Mesothelial cell of epicardium (in vitro differentiated cells): ENCODE data around the gene RAD51D. TPM values are rescaled to one million over a fixed set of nuclear protein-coding genes. Genes with fewer than 3 reads are reported as not detected.

Experiments used
- DNase-seq, 2 experiments: peaks; one replicate each; pipeline ENCODE4 v3.0.0; 2021; ENCODE audit warnings: low spot score in 2 of 2; ENCODE audit not compliant: unreplicated experiment in 2 of 2
- H3K27ac Mint-ChIP-seq: 2 replicates; pipeline ENCODE4 v1.8.0; 2021; ENCODE audit warnings: mixed read lengths
- H3K27me3 Mint-ChIP-seq: 2 replicates; pipeline ENCODE4 v1.8.0; 2021; ENCODE audit warnings: low read depth, mixed read lengths
- H3K36me3 Mint-ChIP-seq: 2 replicates; pipeline ENCODE4 v1.8.0; 2021; ENCODE audit warnings: mixed read lengths
- H3K4me1 Mint-ChIP-seq: 2 replicates; pipeline ENCODE4 v1.8.0; 2021; ENCODE audit warnings: mixed read lengths
- H3K4me3 Mint-ChIP-seq: 2 replicates; pipeline ENCODE4 v1.8.0; 2021; ENCODE audit warnings: mild to moderate bottlenecking, moderate library complexity, mixed read lengths
- H3K9me3 Mint-ChIP-seq: 2 replicates; pipeline ENCODE4 v1.8.0; 2021; ENCODE audit warnings: mixed read lengths
- total RNA-seq: library from RNA; stranded (reverse); gene quantifications from 3 replicates; pipeline ENCODE4 v1.2.1, GENCODE V29; 2021
- TF ChIP-seq, protein P1 (sequence below): fragments of 200-600 bp; sonication (generic); IDR thresholded peaks from one replicate; pipeline ENCODE4 v1.5.0; 2021; ENCODE audit warnings: antibody characterized with exemption; ENCODE audit not compliant: unreplicated experiment

Gene RAD51D
- total RNA-seq, 1 donor from 2014 or later, result 17.2 TPM

GRCh38 chr17:35089586-35090296, 29.9 kb downstream of the RAD51D start:
- no peak for DNase-seq
- TF ChIP-seq, protein P1, sequence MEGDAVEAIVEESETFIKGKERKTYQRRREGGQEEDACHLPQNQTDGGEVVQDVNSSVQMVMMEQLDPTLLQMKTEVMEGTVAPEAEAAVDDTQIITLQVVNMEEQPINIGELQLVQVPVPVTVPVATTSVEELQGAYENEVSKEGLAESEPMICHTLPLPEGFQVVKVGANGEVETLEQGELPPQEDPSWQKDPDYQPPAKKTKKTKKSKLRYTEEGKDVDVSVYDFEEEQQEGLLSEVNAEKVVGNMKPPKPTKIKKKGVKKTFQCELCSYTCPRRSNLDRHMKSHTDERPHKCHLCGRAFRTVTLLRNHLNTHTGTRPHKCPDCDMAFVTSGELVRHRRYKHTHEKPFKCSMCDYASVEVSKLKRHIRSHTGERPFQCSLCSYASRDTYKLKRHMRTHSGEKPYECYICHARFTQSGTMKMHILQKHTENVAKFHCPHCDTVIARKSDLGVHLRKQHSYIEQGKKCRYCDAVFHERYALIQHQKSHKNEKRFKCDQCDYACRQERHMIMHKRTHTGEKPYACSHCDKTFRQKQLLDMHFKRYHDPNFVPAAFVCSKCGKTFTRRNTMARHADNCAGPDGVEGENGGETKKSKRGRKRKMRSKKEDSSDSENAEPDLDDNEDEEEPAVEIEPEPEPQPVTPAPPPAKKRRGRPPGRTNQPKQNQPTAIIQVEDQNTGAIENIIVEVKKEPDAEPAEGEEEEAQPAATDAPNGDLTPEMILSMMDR, result peak; percentile 50
- peaks cover 7% of the 10 kb centered on the region for H3K9me3 Mint-ChIP-seq
- peaks cover 31% of the 10 kb centered on the region for H3K4me1 Mint-ChIP-seq
- no peaks in the 10 kb centered on the region for H3K27me3 Mint-ChIP-seq
- no peaks in the 10 kb centered on the region for H3K36me3 Mint-ChIP-seq
- peak overlapping the region; percentile 59 for H3K27ac Mint-ChIP-seq
- peak overlapping the region; percentile 75 for H3K4me3 Mint-ChIP-seq

DNA sequence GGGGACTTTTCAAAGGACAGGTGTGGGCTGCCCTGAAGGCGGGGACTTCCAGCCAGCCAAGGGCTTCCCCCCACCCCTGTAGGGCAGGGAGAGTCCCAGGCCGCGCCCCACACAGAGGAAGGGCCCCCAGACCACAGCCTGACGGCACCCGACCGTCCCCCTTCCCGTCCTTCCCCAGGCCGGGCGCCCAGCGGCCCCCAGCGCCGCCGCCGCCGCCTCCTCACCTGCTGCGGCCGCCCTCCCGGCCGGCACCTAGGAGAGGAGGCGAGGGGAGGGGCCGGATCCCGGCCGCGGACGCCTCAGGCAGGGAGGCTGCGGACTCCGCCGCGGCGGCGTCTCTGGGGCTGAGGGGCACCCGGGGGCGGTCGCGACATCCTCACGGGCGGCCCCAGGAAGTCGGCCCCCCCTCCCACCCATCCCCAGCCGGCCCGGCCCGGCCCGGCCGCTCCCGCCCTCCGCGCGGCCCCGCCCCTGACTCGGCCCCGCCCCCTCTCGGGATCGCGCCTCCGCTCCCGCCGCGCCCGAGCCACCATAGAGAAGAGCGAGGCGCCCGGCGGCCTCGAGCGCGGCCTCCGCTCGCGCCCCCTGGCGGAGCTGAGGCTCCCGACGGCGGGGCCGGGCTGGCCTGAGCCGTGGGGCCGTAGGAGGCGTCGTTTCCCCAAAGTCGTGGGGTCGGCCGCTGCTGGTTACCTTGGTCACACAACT, 30.6 kb downstream of the RAD51D start:
- peak overlapping the region; percentile 94 for H3K27ac Mint-ChIP-seq
- H3K9me3 Mint-ChIP-seq, result peaks cover 7% of the 10 kb centered on the region
- peak; percentile 81 to 90 for DNase-seq
- H3K4me3 Mint-ChIP-seq, result peak overlapping the region; percentile 85
- no peaks in the 10 kb centered on the region for H3K36me3 Mint-ChIP-seq
- H3K27me3 Mint-ChIP-seq, result no peaks in the 10 kb centered on the region
- TF ChIP-seq, protein P1, result peak; percentile 87
- H3K4me1 Mint-ChIP-seq, result peaks cover 31% of the 10 kb centered on the region

GRCh38 chr17:35088356-35088880, 31.2 kb downstream of the RAD51D start:
- peaks cover 2% of the 10 kb centered on the region for H3K9me3 Mint-ChIP-seq
- H3K27me3 Mint-ChIP-seq, result no peaks in the 10 kb centered on the region
- TF ChIP-seq, protein P1, result no peak
- peak overlapping the region; percentile 94 for H3K27ac Mint-ChIP-seq
- H3K4me3 Mint-ChIP-seq, result peak overlapping the region; percentile 85
- peaks cover 31% of the 10 kb centered on the region for H3K4me1 Mint-ChIP-seq
- H3K36me3 Mint-ChIP-seq, result no peaks in the 10 kb centered on the region
- DNase-seq, result peak in 1 of 2 experiments; percentile 46

DNA sequence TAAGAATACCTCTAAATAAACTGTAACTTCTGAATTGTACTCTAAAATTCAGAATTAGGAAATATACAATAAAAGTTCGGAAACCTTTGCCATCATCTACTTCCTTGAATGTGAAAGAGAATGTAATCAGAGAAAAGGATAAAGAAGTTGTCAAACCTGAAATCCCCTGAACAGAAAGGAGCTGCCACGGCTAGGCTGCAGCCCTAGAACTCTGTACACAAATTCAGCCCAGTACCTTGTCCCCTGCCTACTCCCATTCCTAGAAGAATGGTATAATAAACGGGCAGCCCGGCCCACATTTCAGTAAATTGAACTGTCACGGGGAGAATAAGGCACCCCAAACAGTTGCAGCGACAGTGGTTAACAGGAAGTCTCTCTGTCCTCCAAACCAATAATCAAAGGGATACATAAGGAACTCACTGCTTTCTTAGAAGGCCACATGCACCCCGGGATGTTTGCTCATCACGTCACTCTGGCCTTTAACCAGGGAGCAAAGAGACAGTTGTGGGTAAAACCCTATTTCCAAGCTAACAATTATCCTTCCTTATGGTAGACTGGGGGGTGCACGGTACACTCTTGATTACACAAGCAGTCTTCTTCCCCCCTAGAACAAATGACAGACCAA, 31.8 kb downstream of the RAD51D start:
- no peaks in the 10 kb centered on the region for H3K27me3 Mint-ChIP-seq
- H3K9me3 Mint-ChIP-seq, result no peaks in the 10 kb centered on the region
- H3K36me3 Mint-ChIP-seq, result no peaks in the 10 kb centered on the region
- H3K27ac Mint-ChIP-seq, result peak overlapping the region; percentile 94
- no peak for DNase-seq
- peaks cover 35% of the 10 kb centered on the region for H3K4me1 Mint-ChIP-seq
- TF ChIP-seq, protein P1, result no peak
- H3K4me3 Mint-ChIP-seq, result peak overlapping the region; percentile 85

DNA sequence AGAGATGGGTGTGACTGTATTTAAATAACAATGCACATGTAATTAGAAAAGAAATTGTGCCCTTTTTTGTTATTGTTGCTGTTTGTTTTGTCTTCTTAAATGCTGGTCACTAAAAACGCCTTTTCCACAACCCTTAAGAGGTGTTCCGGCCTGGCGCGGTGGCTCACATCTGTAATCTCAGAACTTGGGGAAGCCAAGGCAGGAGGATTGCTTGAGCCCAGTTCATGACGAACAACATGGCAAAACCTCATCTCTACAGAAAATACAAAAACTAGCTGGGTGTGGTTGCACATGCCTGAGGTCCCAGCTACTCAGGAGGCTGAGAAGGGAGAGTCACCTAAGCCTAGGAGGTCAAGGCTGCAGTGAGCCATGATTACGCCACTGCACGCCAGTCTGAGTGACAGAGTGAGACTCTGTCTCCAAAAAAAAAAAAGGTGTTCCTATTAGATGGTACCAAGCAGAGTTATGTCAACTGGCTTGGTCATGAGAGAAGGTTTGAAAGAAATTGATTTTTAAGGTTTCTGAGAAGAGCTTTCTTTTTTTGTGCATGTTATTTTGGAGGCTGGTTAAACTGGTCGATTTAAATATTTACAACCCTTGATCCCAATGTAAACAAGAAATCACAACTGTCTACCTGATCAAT, 32.6 kb downstream of the RAD51D start:
- Mint-ChIP-seq H3K9me3 (no peaks in the 10 kb centered on the region), H3K27me3 (no peaks in the 10 kb centered on the region), H3K36me3 (no peaks in the 10 kb centered on the region), H3K4me3 (peak overlapping the region; percentile 85), H3K4me1 (peaks cover 43% of the 10 kb centered on the region), H3K27ac (peak overlapping the region; percentile 94)
- TF ChIP-seq, protein P1, result no peak
- DNase-seq, result no peak
